HepG2 (cell line): Measurements from ENCODE around the gene ZBTB45. TPM values are rescaled to one million over a fixed set of nuclear protein-coding genes. Genes with fewer than 3 reads are reported as not detected.
A peak's percentile ranks its signal among the peaks of the same experiment; 100 is the strongest.

Experiments
- HHEX ChIP-seq: IDR thresholded peaks from 2 replicates; pipeline ENCODE4 v1.6.1; 2016; ENCODE audit warnings: control low read depth
- IRX3 ChIP-seq: sonication (generic); formaldehyde crosslinking; IDR thresholded peaks from 2 replicates; pipeline ENCODE4 v1.8.1; 2023; ENCODE audit warnings: mild to moderate bottlenecking, low read depth, missing genetic modification reagents, borderline replicate concordance
- KDM2A ChIP-seq: sonication (generic); formaldehyde crosslinking; IDR thresholded peaks from 2 replicates; pipeline ENCODE4 v1.4.0; 2020; ENCODE audit warnings: low read depth, missing genetic modification reagents, borderline replicate concordance
- KLF11 ChIP-seq: IDR thresholded peaks from 2 replicates; pipeline ENCODE4 v1.6.1; 2016; ENCODE audit warnings: missing compliant biosample characterization
- NCOA2 ChIP-seq: sonication (generic); formaldehyde crosslinking; IDR thresholded peaks from 2 replicates; pipeline ENCODE4 v1.8.0; 2022; ENCODE audit warnings: inconsistent platforms
- NONO ChIP-seq, 2 experiments: fragments of 450-650 bp in 1 of 2; sonication (generic) in 1 of 2; formaldehyde crosslinking in 1 of 2; IDR thresholded peaks in 1 of 2; conservative IDR thresholded peaks in 1 of 2; 2 replicates each; pipeline versions ENCODE4 v1.6.1 to v1.8.0; 2017 to 2022; ENCODE audit warnings: mild to moderate bottlenecking in 1 of 2, missing genetic modification reagents in 1 of 2, moderate library complexity in 1 of 2
- SMC3 ChIP-seq: IDR thresholded peaks from 2 replicates; pipeline ENCODE4 v1.6.1; 2011; ENCODE audit warnings: low read length, improper control_type of control experiment
- SNRNP70 ChIP-seq: fragments of 200-400 bp; formaldehyde crosslinking; IDR thresholded peaks from 2 replicates; pipeline ENCODE4 v1.6.1; 2017; ENCODE audit warnings: mild to moderate bottlenecking, low read depth, low read length, moderate library complexity
- SOX13 ChIP-seq, 3 experiments: fragments of 450-650 bp in 1 of 3; sonication (generic) in 1 of 3; formaldehyde crosslinking in 1 of 3; IDR thresholded peaks in 2 of 3; conservative IDR thresholded peaks in 1 of 3; 2 replicates each; pipeline versions ENCODE4 v1.5.0 to v1.6.1; 2016 to 2020; ENCODE audit warnings: antibody characterized with exemption in 1 of 3, mild to moderate bottlenecking in 1 of 3, missing compliant biosample characterization in 1 of 3, missing genetic modification reagents in 1 of 3, moderate library complexity in 1 of 3
- TCF7 ChIP-seq: sonication (generic); IDR thresholded peaks from 2 replicates; pipeline ENCODE4 v1.6.1; 2016; ENCODE audit warnings: antibody characterized with exemption, low read depth
- YY1 ChIP-seq: IDR thresholded peaks from 2 replicates; pipeline ENCODE4 v1.6.1; 2011; ENCODE audit warnings: low read length, low read depth, moderate library complexity, mild to moderate bottlenecking; ENCODE audit not compliant: insufficient read depth, insufficient replicate concordance
- ZFYVE20 ChIP-seq: sonication (generic); formaldehyde crosslinking; IDR thresholded peaks from 2 replicates; pipeline ENCODE4 v1.8.0; 2023; ENCODE audit warnings: low read depth, mild to moderate bottlenecking, moderate library complexity, missing genetic modification reagents, borderline replicate concordance
- ZNF142 ChIP-seq: sonication (generic); formaldehyde crosslinking; IDR thresholded peaks from 2 replicates; pipeline ENCODE4 v1.4.0; 2020; ENCODE audit warnings: missing genetic modification reagents
- ZNF143 ChIP-seq: sonication (generic); formaldehyde crosslinking; IDR thresholded peaks from 2 replicates; pipeline ENCODE4 v1.4.0; 2020; ENCODE audit warnings: missing genetic modification reagents
- ZNF34 ChIP-seq: sonication (generic); formaldehyde crosslinking; IDR thresholded peaks from 2 replicates; pipeline ENCODE4 v1.4.0; 2020; ENCODE audit warnings: mild to moderate bottlenecking, missing genetic modification reagents, borderline replicate concordance
- ZNF383 ChIP-seq: sonication (generic); formaldehyde crosslinking; IDR thresholded peaks from 2 replicates; pipeline ENCODE4 v1.4.0; 2020; ENCODE audit warnings: missing genetic modification reagents, mild to moderate bottlenecking, borderline replicate concordance
- ZNF639 ChIP-seq: conservative IDR thresholded peaks from 2 replicates; pipeline ENCODE4 v1.6.1; 2018; ENCODE audit warnings: missing genetic modification reagents
- ZNF709 ChIP-seq: sonication (generic); formaldehyde crosslinking; IDR thresholded peaks from 2 replicates; pipeline ENCODE4 v1.5.0; 2020; ENCODE audit warnings: mild to moderate bottlenecking, missing genetic modification reagents
- polyA plus RNA-seq, 8 experiments: library from polyadenylated mRNA; depleted of rRNA in 3 of 8; stranded (reverse) in 7 of 8; unstranded in 1 of 8; fragments of >200 nt; fragmentation: Illumina TruSeq in 4 of 8; extraction: Trizol in 4 of 8; gene quantifications; 2 replicates each; pipeline versions ENCODE4 v1.2.1 to v1.2.3, GENCODE V29; 2011 to 2016; ENCODE audit warnings: low read depth in 4 of 8, missing spikeins in 1 of 8, mixed read lengths in 1 of 8; ENCODE audit not compliant: insufficient read depth in 1 of 8
- total RNA-seq, 5 experiments: library from RNA; depleted of rRNA; stranded (reverse); fragments of >200 nt; fragmentation: Illumina TruSeq; extraction: Trizol; gene quantifications; 2 replicates each; pipeline ENCODE4 v1.2.3, GENCODE V29; 2016; ENCODE audit warnings: low read depth in 1 of 5
- TF ChIP-seq, protein P1 (sequence below): sonication (generic); formaldehyde crosslinking; IDR thresholded peaks from 2 replicates; pipeline ENCODE4 v1.5.0; 2020; ENCODE audit warnings: mild to moderate bottlenecking, missing genetic modification reagents

Gene ZBTB45
- total and polyA plus RNA-seq, 2 of the 13 experiments (the other 11 are each of a cell fraction or from before 2014, with no cell fraction given), result 3.0 to 3.7 TPM

- TF ChIP-seq ZNF142 (no peak), SNRNP70 (no peak), ZNF709 (CRISPR knock-in tag) (peak; percentile 61; the same call in 1 of the 2 replicates), ZNF383 (CRISPR knock-in tag) (no peak), IRX3 (no peak), TCF7 (no peak), SMC3 (peak; percentile 14; the same call in 1 of the 2 replicates), NONO (IDR thresholded peaks at IDR 0.05) (no peak), NONO (CRISPR knock-in tag; conservative IDR thresholded peaks at IDR 0.05) (peak; percentile 95), ZFYVE20 (CRISPR knock-in tag) (no peak), SOX13 (IDR thresholded peaks at IDR 0.05) (no peak), SOX13 (CRISPR knock-in tag; conservative IDR thresholded peaks at IDR 0.05 in 1 of 2, IDR thresholded peaks at IDR 0.05 in 1 of 2) (peak in 1 of 2 experiments; percentile 44; a peak in 1 of 4 replicates), KDM2A (CRISPR knock-in tag) (peak; percentile 94), NCOA2 (CRISPR knock-in tag) (peak; percentile 77), HHEX (CRISPR knock-in tag) (peak; percentile 50; the same call in 1 of the 2 replicates), ZNF143 (CRISPR knock-in tag) (peak; percentile 83), KLF11 (CRISPR knock-in tag) (peak; percentile 82; the same call in 1 of the 2 replicates), ZNF639 (CRISPR knock-in tag) (peak; percentile 98), ZNF34 (CRISPR knock-in tag) (peak; percentile 35; the same call in 1 of the 2 replicates), YY1 (peak; percentile 82)
- TF ChIP-seq, protein P1, sequence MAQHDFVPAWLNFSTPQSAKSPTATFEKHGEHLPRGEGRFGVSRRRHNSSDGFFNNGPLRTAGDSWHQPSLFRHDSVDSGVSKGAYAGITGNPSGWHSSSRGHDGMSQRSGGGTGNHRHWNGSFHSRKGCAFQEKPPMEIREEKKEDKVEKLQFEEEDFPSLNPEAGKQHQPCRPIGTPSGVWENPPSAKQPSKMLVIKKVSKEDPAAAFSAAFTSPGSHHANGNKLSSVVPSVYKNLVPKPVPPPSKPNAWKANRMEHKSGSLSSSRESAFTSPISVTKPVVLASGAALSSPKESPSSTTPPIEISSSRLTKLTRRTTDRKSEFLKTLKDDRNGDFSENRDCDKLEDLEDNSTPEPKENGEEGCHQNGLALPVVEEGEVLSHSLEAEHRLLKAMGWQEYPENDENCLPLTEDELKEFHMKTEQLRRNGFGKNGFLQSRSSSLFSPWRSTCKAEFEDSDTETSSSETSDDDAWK (CRISPR knock-in tag), result no peak
These were observed 20.3 kb downstream of the ZBTB45 start (continued) for GRCh38 chr19:58499021-58499927.
